Cardiac muscle cell (in vitro differentiated cells and primary cell): ENCODE data around the gene PLAAT5. TPM values are rescaled to one million over a fixed set of nuclear protein-coding genes. Genes with fewer than 3 reads are reported as not detected.
"Not testable (repeated sequence)": the region's sequence is repeated elsewhere in the genome, so short reads cannot be mapped to it uniquely, and the experiment has no call there.

Source experiments
- DNase-seq, 2 donors: peaks; one replicate each; pipeline versions ENCODE4 v3.0.0 to v3.0.0-alpha.2; 2010 to 2017; ENCODE audit warnings: low read depth in 1 of 2, low spot score in 1 of 2
- H3K27ac ChIP-seq: fragments of 200-600 bp; sonication (generic); 2 replicates; pipeline ENCODE4 v1.5.1; 2016
- H3K27me3 ChIP-seq: fragments of 200-600 bp; sonication (generic); 2 replicates; pipeline ENCODE4 v1.6.0; 2016; ENCODE audit warnings: control low read depth
- H3K36me3 ChIP-seq: fragments of 200-600 bp; sonication (generic); 2 replicates; pipeline ENCODE4 v1.5.1; 2016; ENCODE audit warnings: control low read depth
- H3K4me1 ChIP-seq: fragments of 200-600 bp; sonication (generic); 2 replicates; pipeline ENCODE4 v1.8.1; 2017; ENCODE audit warnings: low read depth, mild to moderate bottlenecking, mixed run types
- H3K4me3 ChIP-seq: fragments of 200-600 bp; sonication (generic); 2 replicates; pipeline ENCODE4 v1.5.1; 2016; ENCODE audit warnings: mild to moderate bottlenecking
- H3K9me3 ChIP-seq: fragments of 200-600 bp; sonication (generic); 2 replicates; pipeline ENCODE4 v1.5.1; 2017; ENCODE audit warnings: low read depth, mild to moderate bottlenecking, control low read depth
- polyA plus RNA-seq: library from polyadenylated mRNA; unstranded; fragments of >200 nt; fragmentation: Nextera tagmentation; extraction: Ambion mirVana; gene quantifications from 2 replicates; pipeline ENCODE4 v1.2.1, GENCODE V29; 2016
- total RNA-seq: library from RNA; depleted of rRNA; stranded (reverse); fragments of >200 nt; gene quantifications from 2 replicates; pipeline ENCODE4 v1.2.3, GENCODE V29; 2016
- TF ChIP-seq, protein P1 (sequence below): IDR thresholded peaks from 2 replicates; pipeline ENCODE4 v1.5.1; 2012; ENCODE audit warnings: low read depth, mild to moderate bottlenecking, low read length

PLAAT5 gene
- total and polyA plus RNA-seq, 2 experiments from 2014 or later: 0.06 TPM; not detected in 1

DNA sequence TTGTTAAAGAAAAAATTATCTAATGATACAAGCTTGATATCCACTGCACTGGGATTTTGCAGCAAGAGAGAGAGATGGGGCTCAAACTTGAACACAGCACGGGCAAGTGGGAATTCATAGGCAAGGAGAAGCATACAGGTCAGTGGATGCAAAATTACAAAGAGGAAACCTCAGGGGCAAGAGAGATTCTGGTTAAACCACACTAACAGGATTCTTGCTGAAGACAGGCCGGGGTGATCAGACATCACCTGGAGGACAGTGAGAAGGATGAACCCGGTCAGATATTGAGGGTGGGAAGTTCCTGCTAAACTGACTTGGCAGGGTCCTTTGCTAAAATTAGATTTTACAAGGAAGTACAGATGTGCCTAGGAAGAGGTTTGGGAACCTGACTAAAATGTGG, 43.1 kb upstream of the PLAAT5 start:
- H3K36me3 ChIP-seq: no peaks in the 10 kb centered on the region
- no peak overlapping the region for H3K27ac ChIP-seq
- H3K9me3 ChIP-seq: no peaks in the 10 kb centered on the region
- no peak overlapping the region for H3K4me3 ChIP-seq
- peaks cover under 1% of the 10 kb centered on the region for H3K27me3 ChIP-seq
- no peak for DNase-seq
- TF ChIP-seq, protein P1, sequence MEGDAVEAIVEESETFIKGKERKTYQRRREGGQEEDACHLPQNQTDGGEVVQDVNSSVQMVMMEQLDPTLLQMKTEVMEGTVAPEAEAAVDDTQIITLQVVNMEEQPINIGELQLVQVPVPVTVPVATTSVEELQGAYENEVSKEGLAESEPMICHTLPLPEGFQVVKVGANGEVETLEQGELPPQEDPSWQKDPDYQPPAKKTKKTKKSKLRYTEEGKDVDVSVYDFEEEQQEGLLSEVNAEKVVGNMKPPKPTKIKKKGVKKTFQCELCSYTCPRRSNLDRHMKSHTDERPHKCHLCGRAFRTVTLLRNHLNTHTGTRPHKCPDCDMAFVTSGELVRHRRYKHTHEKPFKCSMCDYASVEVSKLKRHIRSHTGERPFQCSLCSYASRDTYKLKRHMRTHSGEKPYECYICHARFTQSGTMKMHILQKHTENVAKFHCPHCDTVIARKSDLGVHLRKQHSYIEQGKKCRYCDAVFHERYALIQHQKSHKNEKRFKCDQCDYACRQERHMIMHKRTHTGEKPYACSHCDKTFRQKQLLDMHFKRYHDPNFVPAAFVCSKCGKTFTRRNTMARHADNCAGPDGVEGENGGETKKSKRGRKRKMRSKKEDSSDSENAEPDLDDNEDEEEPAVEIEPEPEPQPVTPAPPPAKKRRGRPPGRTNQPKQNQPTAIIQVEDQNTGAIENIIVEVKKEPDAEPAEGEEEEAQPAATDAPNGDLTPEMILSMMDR: no peak
- H3K4me1 ChIP-seq: no peaks in the 10 kb centered on the region

DNA sequence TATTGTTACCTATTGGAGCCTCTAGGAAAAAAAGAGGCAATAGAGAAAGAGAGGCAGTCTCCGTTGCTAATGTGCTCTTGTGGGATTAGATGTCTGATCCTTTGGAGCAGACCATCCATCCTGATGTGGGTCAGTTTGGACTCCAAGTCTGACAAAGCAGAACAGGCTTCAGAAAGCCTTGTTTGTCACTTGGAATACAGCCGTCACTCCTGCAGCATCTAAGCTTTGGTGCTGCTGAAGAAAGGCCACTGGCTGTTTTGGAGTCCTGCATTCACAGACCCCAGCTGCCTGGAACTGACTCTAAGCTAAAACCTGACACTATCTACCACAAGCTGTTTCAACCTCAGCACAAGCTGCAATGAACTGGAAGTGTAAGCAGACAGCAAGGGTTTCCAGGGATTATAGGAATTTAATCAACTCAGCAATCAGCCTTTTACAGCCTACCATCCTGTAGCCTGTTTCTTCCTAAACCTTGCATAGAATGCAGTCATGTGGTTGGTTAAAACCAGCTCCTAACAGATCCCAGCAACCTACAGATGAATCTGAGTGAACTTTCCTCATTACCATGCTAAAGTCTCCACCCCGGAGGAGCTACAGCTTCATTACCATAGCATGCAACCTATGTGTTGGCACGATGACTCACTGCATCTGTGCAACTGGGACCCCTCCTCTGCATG, 42.0 kb upstream of the PLAAT5 start:
- peak in 1 of 2 donors; percentile 38 for DNase-seq
- Histone ChIP-seq H3K9me3 (no peaks in the 10 kb centered on the region), H3K27ac (no peak overlapping the region)

DNA sequence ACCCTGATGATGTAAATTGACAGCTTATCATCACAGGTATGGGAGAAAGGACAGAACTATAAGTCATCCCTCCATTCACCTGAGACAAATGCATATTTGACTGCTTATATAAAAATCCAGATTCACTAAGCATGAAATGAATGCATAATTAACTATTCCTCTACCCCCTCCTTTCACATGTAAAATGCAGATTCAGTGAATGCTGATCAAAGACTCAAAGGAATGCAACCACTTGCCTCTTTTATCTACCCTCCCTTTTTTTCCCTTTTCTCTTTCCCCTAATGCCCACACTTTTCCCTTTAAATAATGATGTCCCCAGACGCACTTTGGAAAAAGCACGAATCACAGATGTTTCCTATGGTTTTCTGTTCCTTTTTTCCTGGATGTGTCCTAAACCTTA, 41.1 kb upstream of the PLAAT5 start:
- Histone ChIP-seq H3K27ac (no peak overlapping the region), H3K9me3 (no peaks in the 10 kb centered on the region), H3K4me1 (no peaks in the 10 kb centered on the region), H3K27me3 (peaks cover 3% of the 10 kb centered on the region), H3K36me3 (no peaks in the 10 kb centered on the region), H3K4me3 (no peak overlapping the region)
- TF ChIP-seq, protein P1: no peak
- DNase-seq: no peak

More for the DNA sequence above, 42.0 kb upstream of the PLAAT5 start:
- no peak overlapping the region for H3K4me3 ChIP-seq
- TF ChIP-seq, protein P1: no peak
- no peaks in the 10 kb centered on the region for H3K36me3 ChIP-seq
- H3K4me1 ChIP-seq: no peaks in the 10 kb centered on the region
- peaks cover 3% of the 10 kb centered on the region for H3K27me3 ChIP-seq

DNA sequence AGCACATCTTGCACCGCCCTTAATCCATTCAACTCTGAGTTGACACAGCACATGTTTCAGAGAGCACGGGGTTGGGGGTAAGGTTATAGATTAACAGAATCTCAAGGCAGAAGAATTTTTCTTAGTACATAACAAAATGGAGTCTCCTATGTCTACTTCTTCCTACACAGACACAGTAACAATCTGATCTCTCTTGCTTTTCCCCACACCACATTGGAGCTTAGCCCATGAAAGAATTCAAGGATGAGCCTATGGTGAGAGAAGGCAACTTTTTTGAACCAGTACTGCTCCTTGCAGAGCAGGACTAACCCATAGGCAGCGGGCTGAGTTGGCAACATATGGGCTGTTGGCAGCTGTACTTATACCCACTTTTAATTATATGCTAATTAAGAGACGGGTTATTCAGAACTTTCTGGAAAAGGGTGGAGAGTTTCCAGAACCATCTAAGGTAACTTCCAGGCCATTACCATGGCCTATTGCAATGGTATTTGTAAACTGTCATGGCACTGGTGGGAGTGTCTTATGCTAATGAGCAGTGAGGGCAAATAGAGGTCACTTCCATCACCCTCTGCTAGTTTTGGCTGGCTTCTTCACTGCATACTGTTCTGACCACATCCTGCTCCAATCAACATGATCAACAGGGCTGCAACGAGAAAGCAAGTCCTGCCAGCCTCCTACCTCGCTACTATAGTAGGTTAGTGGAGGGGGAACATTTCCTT, 40.3 kb upstream of the PLAAT5 start:
- H3K27me3 ChIP-seq, H3K4me1 ChIP-seq, H3K27ac ChIP-seq, H3K9me3 ChIP-seq, H3K4me3 ChIP-seq, H3K36me3 ChIP-seq: not testable (repeated sequence)
- DNase-seq: peak in 1 of 2 donors; percentile 98

- Histone ChIP-seq H3K27me3 (peaks cover 3% of the 10 kb centered on the region), H3K36me3 (no peaks in the 10 kb centered on the region), H3K27ac (no peak overlapping the region), H3K4me1 (no peaks in the 10 kb centered on the region), H3K4me3 (no peak overlapping the region), H3K9me3 (no peaks in the 10 kb centered on the region)
- DNase-seq: no peak
- TF ChIP-seq, protein P1: no peak
These were observed 39.1 kb upstream of the PLAAT5 start for GRCh38 chr11:63530021-63530420.

DNA sequence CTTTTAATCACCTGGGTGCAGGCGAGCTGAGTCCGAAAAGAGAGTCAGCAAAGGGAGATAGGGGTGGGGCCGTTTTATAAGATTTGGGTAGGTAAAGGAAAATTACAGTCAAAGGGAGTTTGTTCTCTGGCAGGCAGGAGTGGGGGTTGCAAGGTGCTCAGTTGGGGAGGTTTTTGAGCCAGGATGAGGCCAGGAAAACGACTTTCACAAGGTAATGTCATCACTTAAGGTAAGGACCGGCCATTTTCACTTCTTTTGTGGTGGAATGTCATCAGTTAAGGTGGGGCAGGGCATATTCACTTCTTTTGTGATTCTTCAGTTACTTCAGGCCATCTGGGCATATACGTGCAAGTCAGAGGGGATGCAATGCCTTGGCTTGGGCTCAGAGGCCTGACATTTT, 38.4 kb upstream of the PLAAT5 start:
- DNase-seq, H3K27me3 ChIP-seq, H3K9me3 ChIP-seq, H3K4me1 ChIP-seq, H3K36me3 ChIP-seq, H3K4me3 ChIP-seq, H3K27ac ChIP-seq: not testable (repeated sequence)

- not testable (repeated sequence) for H3K36me3 ChIP-seq, H3K27ac ChIP-seq, H3K27me3 ChIP-seq, H3K4me3 ChIP-seq, DNase-seq, H3K9me3 ChIP-seq, H3K4me1 ChIP-seq
These were observed 37.8 kb upstream of the PLAAT5 start for GRCh38 chr11:63528729-63529278.

GRCh38 chr11:63528156-63528555, 37.2 kb upstream of the PLAAT5 start:
- H3K27ac ChIP-seq, H3K4me1 ChIP-seq, DNase-seq, H3K36me3 ChIP-seq, H3K4me3 ChIP-seq, H3K27me3 ChIP-seq, H3K9me3 ChIP-seq: not testable (repeated sequence)
